RWPE1 (cell line): ENCODE data around the gene ADRB1.

Experiments
- CTCF ChIA-PET: fragments of 350-600 bp; sonication (Branson Sonifier 250); formaldehyde crosslinking; extraction: SDS; loops from one replicate; lab custom pipeline; 2021; lab: Yijun Ruan, JAX
- POLR2A ChIA-PET: fragments of 400-600 bp; formaldehyde crosslinking; extraction: SDS; loops from one replicate; lab custom pipeline; 2020; ENCODE audit warnings: antibody characterized with exemption; ENCODE audit not compliant: low non-redundant PET; lab: Yijun Ruan, JAX
- DNase-seq: peaks from one replicate; pipeline ENCODE4 v3.0.0; 2012; ENCODE audit warnings: low spot score
- H3K27ac ChIP-seq: fragments of 450-650 bp; 2 replicates; pipeline ENCODE4 v1.5.1; 2017
- TF ChIP-seq, protein P1 (sequence below): fragments of 450-650 bp; conservative IDR thresholded peaks from 2 replicates; pipeline ENCODE4 v1.5.1; 2017; ENCODE audit warnings: low read depth, mild to moderate bottlenecking

ADRB1 gene

DNA sequence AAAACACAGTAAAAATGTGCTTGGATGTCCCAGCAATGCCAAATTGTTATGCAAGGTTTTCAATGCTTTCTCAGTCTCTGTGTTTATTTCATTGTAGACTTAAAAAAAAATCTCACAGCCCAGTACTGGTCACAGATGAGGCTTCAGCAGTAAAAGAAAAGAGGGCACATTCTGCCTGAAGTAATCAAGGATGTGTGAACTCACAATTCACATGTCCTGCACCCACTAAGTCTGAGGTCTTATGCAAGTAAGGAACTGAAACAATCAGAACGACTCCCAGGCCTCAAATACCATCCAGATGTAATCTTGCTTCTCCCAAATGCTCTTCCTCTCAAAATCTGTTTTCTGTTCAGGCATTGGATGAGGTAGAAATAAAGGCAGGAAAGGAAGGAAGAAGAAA, 33.7 kb downstream of the ADRB1 start:
- POLR2A ChIA-PET = no interaction called here
- DNase-seq = no peak
- no peak overlapping the region for H3K27ac ChIP-seq
- CTCF ChIA-PET = interaction anchor here (0.6 kb wide), 1 partner anchor 56 kb away, joined by 3 read pairs; no protein-coding TSS in a partner anchor
- TF ChIP-seq, protein P1, sequence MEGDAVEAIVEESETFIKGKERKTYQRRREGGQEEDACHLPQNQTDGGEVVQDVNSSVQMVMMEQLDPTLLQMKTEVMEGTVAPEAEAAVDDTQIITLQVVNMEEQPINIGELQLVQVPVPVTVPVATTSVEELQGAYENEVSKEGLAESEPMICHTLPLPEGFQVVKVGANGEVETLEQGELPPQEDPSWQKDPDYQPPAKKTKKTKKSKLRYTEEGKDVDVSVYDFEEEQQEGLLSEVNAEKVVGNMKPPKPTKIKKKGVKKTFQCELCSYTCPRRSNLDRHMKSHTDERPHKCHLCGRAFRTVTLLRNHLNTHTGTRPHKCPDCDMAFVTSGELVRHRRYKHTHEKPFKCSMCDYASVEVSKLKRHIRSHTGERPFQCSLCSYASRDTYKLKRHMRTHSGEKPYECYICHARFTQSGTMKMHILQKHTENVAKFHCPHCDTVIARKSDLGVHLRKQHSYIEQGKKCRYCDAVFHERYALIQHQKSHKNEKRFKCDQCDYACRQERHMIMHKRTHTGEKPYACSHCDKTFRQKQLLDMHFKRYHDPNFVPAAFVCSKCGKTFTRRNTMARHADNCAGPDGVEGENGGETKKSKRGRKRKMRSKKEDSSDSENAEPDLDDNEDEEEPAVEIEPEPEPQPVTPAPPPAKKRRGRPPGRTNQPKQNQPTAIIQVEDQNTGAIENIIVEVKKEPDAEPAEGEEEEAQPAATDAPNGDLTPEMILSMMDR = no peak

DNA sequence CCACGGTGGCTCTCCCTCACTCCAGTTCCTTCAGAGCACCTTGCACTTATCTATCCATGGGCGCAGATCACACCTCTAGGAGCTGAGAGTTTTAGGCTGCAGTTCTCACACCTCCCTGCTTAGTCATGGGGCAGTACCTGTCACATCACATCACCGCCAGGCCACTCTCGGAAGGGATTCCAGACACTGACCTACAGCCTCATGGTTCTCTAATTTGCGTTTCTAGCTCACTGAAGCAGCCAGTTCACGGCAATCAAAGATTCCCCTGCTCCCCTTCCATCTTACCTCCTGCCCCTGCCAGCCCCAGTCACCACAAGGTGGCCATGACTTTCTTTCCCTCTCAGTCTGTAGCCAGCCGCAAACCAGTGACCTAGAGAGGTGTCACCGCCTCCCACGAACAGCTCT, 34.2 kb downstream of the ADRB1 start:
- ChIA-PET CTCF (interaction anchor here (0.6 to 0.7 kb wide), 2 partner anchors 9 to 56 kb away, joined by 3 to 5 read pairs; no protein-coding TSS in a partner anchor), POLR2A (no interaction called here)
- H3K27ac ChIP-seq = no peak overlapping the region
- TF ChIP-seq, protein P1 = no peak
- DNase-seq = no peak

DNA sequence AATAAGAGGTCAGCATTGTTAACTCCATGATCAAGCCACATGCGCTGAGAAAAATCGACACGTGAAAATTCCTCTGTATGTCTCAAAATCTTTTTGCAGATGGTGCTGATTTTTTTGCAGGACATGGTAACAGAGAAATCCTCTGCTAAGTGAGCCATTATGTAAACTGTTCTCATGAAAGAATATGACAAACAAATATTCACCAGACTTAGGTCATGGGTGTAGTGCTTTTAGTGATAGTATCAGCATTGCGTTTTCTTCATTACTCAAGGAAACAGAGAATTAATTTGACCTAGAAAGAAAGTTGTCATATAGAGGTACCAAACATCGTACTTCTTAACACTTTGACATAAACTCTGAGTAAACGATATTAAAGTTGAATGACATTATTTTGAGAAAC, 34.7 kb downstream of the ADRB1 start:
- ChIA-PET POLR2A (no interaction called here), CTCF (interaction anchor here (0.7 to 1.1 kb wide), 2 partner anchors 9 to 10 kb away, joined by 5 read pairs; no protein-coding TSS in a partner anchor)
- H3K27ac ChIP-seq = no peak overlapping the region
- no peak for DNase-seq
- TF ChIP-seq, protein P1 = no peak

DNA sequence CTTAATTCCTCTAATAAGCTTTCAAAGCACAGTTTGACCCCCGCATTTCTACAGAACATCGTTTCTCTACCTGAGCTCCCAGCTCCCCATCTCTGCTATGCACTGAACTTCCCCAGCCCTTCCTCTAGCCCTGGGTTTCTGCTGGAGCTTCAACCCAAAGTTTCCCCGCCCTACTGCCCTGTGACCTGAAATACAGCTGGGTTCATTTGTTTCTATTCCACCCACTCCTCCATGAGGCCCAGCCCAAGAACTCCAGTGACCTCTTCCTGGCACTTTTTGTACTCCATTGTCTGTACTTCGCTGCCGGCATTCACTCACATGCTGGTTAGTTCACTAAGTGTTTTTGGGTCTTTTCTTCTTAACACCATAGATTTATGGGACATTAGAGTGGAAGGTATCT, 35.8 kb downstream of the ADRB1 start:
- TF ChIP-seq, protein P1 = no peak
- no peak overlapping the region for H3K27ac ChIP-seq
- DNase-seq = no peak
- CTCF ChIA-PET = interaction anchor here (1.1 kb wide), 1 partner anchor 10 kb away, joined by 5 read pairs; no protein-coding TSS in a partner anchor
- POLR2A ChIA-PET = no interaction called here

DNA sequence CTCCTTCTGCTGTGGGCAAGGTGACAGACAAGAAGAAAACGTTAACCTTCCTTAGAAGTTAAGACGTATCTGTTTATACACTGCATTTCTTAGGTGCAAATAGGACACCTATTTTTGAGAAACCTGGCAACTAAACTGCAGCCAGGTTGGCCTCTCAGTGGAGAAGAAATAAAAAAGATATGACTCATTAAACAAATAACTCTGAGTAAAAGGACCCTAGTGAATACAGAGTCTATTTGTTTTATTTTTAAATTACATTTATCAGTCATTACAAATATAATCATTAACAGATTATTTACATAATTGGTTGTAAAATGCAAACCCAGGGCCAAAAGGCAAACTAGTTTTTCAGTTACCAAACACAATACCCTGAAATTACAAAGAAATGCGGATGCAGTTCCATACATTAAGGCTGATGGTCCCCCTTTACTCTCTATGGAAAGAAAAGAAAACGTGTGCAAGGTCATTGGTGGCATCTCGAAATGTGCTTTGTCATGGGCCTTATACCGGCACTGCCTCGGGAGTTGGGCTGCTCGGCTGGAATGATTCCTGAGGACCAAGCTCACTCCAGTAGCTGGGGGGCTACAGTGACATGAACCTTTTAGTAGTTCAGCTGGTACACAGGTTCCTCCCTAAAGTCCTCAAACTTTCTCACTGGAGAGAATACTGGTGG, 38.4 kb downstream of the ADRB1 start:
- no peak for DNase-seq
- CTCF ChIA-PET = interaction anchor here (0.6 kb wide), 1 partner anchor 245 kb away, joined by 5 read pairs; no protein-coding TSS in a partner anchor
- TF ChIP-seq, protein P1 = no peak
- POLR2A ChIA-PET = no interaction called here
- H3K27ac ChIP-seq = no peak overlapping the region

DNA sequence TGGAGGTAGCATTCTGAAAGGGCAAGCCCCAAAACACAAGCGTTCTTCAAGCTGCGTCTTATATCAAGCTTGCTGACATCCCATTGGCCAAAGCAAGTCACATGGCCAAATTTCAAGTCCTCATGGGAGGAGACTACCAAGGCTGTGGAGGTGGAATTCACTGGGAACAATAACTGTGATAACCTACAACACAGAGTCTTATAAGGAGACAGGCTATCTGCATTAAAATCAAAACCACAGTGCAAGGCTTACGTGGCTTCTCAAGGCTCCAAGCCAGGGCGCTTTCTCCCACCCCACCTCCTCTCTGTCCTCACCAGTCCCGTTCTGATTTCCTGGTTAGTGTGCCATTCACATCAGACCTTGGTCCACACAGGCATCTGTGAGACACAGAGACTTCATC, 39.4 kb downstream of the ADRB1 start:
- H3K27ac ChIP-seq = no peak overlapping the region
- TF ChIP-seq, protein P1 = no peak
- no peak for DNase-seq
- POLR2A ChIA-PET = no interaction called here
- CTCF ChIA-PET = no interaction called here
